Lower leg skin (tissue), 3 donors: ENCODE data around the gene C17orf58.
"Not testable (repeated sequence)": the region's sequence is repeated elsewhere in the genome, so short reads cannot be mapped to it uniquely, and the experiment has no call there.

ENCODE experiments used
- CTCF ChIP-seq, 3 donors: fragments of 450-650 bp; IDR thresholded peaks; one replicate each; pipeline ENCODE4 v1.5.1; 2016; ENCODE audit warnings: antibody characterized with exemption in 3 of 3, mild to moderate bottlenecking in 3 of 3, moderate library complexity in 2 of 3
- POLR2A ChIP-seq, 2 donors: fragments of 450-650 bp; IDR thresholded peaks; one replicate each; pipeline ENCODE4 v1.6.1; 2016 to 2017; ENCODE audit warnings: antibody characterized with exemption in 2 of 2, mild to moderate bottlenecking in 1 of 2, moderate library complexity in 1 of 2

DNA sequence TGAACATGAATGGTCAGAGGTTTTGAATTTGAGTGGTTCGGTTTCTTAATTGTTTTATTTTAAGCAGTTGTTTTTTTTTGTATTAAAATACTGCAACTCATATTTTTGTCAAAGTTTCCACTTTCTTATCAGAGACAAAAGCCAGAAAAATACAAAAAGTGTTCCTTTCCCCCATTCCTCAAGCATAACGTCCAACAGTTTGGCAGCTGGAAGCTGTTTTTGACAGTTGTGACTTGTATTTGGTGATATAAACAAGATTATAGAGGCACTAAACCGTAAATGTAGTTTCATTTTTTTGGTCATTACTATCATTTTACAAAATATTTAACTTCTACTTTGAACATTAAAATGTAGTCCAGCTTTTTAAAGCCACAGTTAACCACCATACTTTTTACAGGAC is 36.0 kb downstream of the C17orf58 start:
- not testable (repeated sequence) for TF ChIP-seq CTCF, POLR2A (IDR thresholded peaks at IDR 0.05)
